GM18868 (cell line): ENCODE data around the gene WTAP.
"Not testable (repeated sequence)": the region's sequence is repeated elsewhere in the genome, so short reads cannot be mapped to it uniquely, and the experiment has no call there.

ENCODE experiments used
- ATAC-seq: cut with Tn5 transposase; IDR thresholded peaks from one replicate; pipeline ENCODE4 v1.9.1; 2021; ENCODE audit warnings: mild to moderate bottlenecking, moderate library complexity; ENCODE audit not compliant: unreplicated experiment

The WTAP gene

DNA sequence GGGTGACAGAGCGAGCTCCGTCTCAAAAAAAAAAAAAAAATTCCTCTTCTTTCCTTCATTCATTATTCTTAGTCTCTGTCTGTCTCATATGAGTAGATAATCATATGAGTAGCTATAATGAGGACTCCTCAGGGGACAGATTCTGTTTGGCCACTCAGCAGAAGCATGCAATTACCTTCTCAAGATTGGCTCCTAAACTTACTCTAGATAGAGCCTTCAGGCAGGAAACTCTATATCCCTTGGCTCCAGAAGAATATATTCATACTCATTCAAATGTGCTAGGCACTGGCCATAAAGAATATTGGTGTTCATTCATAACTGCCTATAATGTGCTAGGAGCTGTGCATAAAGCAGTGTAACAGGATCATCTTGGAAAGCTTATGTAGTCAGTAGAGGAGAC, 32.3 kb downstream of the WTAP start:
- no peak for ATAC-seq

DNA sequence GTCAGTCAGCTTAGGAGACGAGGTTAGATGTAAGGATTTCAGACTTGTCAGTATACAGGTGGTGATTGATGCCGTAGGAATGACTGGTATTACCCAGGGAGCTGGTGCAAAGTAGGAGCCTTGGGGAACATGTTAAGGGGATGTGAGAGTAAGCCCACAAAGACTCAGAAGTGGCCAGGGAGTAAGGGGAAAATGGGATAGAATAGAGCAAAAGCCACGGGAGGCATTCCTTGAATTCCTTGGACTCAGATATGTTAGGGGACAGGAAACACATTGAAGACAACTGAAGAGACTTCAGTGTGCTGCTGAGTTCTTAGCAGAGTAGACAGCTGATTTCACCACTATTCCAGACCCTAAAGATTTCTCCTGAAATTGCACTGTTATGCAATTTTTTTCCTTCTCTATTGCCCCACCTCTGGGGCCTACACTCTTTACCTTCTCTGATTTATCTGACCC, 33.3 kb downstream of the WTAP start:
- no peak for ATAC-seq

DNA sequence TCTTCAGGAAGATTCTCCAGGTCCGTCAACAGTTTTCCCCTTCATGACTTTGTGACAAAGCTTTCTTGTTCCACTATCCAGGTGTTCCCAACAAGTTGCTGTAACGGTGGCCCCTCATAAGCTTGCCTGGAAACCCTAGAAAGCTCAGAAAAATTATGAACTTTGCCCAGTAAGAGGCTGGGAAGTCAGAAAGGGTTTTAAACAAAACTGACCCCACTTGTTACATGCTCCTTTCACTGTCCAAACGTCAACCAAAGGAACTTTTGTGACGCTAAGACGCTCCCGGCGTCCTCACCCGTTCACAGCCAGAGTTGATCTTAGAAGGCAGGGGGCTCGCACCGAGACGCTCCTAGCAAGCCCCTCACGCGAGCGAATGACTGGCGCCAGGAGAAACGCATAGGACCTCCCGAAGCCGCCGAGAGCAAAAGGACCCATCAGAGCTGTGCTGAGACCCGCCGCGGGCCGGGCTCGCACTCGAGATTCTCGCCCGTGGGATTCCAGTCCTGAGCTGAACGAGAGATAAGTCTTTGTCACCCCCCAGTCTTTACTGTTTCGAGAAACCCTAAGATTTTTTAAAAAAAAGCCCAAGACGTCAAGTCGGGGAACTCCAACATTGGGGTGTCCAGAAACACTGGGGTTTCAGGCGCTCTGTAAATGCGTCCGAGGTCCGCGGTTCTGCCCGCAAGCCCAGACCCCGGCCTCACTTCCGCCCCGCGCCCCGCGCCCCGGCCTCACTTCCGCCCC, 34.0 kb downstream of the WTAP start:
- ATAC-seq: peak; percentile 2

DNA sequence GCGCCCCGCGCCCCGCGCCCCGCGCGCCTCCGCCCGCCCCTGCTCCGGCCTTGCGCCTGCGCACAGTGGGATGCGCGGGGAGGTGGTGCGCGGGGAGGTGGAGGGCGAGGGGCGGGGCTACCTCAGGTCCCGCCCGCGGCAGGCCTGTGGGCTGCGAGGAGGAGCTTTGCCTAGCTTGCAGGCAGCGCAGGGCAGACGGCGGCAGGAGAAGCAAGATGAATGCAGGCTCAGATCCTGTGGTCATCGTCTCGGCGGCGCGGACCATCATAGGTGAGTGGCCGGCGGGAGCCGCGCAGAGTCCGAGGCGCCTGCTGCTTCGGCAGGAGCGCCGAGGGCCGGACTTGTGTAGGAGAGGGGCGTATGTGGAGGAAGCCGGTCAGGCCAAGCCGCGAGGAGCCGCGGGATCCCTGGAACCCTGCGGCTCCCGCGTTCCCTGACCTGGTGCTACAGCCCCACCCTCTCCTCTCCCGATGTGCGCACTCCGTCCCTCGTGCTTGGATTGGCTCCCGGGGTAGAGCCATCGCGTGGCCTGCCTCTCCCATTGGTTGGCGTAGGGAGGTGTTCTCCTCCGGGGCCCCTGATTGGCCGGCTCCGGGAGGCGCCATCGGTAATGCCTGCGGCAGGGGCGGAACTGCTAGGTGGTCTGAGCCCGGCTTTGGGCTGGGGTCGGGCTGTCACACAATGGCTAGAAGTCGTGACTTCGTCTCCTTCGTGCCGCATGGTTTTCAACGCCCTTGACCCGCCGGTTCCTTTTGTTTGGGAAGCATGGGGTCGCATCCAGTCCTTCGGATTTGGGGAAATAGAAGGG, 34.8 kb downstream of the WTAP start, which contains the start of gene ACAT2:
Gene ACAT2, plus strand, starts transcription at position 173 of the 808 bp plus-strand sequence. Its CDS starts 43 bp downstream, at position 216.
- ATAC-seq: peak; percentile 96

DNA sequence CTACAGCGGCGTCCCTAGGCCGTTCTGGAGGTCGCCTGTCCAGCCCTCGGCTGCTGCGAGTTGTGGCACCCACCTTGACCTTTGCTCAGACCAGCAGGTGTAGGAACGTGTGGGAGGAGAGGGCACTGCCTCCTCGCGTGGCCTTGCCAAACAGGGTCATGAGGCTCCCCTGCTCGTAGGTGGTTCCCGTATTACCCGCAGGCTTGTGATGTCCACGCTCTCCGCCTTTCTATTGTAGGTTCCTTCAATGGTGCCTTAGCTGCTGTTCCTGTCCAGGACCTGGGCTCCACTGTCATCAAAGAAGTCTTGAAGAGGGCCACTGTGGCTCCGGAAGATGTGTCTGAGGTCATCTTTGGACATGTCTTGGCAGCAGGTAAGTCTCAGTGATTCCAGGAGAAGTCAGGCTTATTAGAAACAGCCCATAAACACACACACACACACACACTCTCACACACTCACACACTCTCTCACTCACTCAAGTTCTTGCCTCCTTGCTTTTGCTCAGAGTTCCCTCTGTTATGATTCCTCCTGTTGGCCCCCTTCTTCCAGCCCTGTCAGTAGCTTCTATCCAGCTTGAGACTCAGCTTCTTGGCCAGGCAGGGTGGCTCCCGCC, 35.5 kb downstream of the WTAP start:
- no peak for ATAC-seq

DNA sequence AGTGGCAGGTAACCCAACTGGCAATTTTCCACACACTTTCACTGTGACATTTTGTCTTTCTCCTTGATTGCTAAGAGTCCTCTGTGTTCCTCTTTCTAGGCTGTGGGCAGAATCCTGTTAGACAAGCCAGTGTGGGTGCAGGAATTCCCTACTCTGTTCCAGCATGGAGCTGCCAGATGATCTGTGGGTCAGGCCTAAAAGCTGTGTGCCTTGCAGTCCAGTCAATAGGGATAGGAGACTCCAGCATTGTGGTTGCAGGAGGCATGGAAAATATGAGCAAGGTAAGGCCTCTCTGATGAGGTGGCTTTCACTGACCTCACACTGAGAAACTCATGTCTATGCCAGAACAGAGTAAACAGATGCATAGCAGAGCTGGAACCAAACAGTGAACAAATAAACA, 39.6 kb downstream of the WTAP start:
- ATAC-seq: no peak

DNA sequence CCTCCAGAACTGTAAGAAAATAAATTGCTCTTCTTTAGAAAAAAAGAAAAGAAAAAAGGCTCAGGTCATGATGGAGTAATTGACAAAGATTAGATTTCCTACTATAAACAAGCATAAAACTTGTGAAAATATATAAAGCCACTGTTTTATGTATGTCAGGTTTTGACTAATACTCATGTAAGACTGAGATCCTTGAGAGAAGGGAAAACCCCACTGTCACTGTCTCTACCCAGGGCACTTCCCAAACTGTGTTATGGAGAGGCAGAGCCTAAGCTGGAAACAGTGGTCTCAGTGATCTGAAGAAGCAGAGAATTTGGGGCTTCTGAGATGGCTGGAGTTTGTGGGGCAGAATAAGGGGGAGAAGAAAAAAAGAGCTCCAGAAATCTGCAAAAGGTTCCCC, 42.2 kb downstream of the WTAP start:
- ATAC-seq: no peak

DNA sequence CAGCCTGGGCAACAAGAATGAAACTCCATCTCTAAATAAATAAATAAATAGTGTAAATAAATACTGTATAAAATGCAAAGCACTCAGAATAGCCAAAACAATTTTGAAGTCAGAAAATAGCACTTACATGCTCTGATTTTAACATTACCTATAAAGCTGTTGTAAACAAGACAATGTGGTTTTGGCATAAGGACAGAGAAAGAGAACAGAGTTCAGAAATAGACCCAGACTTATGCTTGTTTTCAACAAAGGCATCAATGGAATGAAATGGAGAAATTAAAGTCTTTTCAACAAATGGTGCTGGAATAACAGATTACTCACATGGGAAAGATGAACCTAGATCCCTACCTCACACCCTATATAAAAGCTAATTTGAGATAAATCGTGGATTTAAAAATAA, 44.9 kb downstream of the WTAP start:
- ATAC-seq: no peak

DNA sequence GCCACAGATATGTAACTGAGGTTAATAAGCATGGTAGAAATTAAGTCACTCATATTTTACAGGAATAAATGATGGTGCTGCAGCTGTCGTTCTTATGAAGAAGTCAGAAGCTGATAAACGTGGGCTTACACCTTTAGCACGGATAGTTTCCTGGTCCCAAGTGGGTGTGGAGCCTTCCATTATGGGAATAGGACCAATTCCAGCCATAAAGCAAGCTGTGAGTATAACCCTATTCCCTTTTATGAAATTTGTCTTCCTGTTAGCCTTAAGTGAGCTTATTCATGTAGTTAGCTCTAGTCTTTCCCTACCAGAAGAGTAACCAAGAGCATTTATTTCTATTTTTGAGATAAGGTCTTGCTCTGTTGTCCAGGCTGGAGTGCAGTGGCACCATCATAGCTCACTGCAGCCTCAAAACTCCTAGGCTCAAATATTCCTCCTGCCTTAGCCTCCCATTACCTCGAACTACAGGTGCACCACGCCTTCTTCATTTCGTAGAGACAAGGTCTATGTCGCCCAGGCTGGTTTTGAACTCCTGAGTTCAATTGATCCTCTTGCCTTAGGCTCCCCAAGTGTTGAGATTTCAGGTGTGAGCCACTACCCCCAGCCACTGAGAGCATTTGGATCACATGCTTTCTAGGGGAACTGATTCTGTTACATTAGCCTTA, 50.1 kb downstream of the WTAP start:
- ATAC-seq: no peak

DNA sequence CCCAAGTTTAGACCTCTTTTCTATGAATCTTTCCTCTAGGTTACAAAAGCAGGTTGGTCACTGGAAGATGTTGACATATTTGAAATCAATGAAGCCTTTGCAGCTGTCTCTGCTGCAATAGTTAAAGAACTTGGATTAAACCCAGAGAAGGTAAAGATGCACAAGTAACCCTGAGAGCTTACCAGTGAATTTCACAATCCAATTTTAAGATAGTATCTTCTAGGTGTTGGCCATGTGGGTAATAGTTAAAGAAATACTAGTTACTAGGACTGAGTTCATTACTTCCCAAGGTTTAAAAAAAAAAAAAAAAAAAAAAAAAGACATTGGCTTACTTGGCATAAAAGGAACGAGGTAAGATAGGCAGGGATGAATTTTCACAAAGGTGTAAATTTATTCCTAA, 50.8 kb downstream of the WTAP start:
- no peak for ATAC-seq

DNA sequence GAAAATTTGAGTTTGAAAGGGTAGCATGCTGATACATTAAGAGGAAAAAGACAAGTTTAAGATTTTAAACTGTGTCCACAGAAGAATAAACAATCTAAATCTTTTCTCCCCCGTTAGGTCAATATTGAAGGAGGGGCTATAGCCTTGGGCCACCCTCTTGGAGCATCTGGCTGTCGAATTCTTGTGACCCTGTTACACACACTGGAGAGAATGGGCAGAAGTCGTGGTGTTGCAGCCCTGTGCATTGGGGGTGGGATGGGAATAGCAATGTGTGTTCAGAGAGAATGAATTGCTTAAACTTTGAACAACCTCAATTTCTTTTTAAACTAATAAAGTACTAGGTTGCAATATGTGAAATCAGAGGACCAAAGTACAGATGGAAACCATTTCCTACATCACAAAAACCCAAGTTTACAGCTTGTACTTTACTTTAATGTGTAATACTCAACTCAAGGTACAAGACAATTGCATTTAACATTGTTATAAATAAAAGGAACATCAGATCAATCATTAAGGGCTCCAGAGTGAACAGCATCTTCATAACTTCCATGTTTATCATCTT, 51.3 kb downstream of the WTAP start:
- ATAC-seq: no peak

DNA sequence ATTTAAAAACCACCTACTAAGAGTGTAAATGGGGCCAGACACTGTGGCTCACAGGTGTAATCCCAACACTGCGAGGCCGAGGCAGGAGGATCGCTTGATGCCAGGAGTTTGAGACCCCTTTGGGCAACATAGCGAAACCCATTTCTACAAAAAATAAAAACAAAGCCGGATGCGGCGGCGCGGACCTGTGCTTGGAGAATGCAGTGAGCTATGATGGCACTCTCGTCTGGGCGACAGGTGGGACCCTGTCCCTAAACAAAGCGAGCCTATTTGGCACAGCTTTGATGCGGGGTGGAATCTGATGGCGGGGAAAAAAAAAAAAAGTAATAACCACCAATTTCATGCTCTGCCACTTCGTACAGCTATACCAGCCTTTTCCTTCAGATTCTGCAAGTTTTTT, 61.0 kb downstream of the WTAP start:
- no peak for ATAC-seq

DNA sequence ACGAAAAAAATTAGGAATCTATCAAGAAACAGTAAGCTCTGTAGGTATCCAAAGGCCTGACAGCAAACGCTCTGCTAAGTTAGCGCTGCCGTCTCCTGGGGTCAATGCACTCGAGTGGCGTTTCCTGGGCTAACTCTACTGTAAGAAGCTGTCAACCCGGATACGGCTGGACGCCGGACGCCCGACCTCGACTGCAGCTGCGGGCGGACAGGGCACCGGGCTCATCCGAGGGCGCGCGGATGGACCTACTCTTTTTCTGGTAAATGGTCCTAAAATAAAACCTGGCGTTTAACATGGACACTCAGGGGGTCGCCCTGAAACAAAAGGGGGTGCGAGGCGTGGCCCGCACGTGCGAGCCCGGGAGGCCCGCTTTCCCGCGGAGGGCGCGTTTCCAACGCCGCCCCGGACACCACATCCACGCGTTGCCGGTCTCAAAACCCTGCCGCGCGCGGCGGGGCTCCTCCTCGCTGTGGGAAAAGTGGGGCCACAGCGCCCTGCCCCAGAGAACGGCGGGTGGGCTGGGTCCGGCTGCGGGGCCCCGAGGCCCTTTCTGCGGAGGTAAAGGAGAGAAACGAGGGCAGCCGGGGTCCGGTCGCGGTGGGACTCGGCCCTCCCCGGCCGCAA, 61.6 kb downstream of the WTAP start:
- ATAC-seq: no peak

DNA sequence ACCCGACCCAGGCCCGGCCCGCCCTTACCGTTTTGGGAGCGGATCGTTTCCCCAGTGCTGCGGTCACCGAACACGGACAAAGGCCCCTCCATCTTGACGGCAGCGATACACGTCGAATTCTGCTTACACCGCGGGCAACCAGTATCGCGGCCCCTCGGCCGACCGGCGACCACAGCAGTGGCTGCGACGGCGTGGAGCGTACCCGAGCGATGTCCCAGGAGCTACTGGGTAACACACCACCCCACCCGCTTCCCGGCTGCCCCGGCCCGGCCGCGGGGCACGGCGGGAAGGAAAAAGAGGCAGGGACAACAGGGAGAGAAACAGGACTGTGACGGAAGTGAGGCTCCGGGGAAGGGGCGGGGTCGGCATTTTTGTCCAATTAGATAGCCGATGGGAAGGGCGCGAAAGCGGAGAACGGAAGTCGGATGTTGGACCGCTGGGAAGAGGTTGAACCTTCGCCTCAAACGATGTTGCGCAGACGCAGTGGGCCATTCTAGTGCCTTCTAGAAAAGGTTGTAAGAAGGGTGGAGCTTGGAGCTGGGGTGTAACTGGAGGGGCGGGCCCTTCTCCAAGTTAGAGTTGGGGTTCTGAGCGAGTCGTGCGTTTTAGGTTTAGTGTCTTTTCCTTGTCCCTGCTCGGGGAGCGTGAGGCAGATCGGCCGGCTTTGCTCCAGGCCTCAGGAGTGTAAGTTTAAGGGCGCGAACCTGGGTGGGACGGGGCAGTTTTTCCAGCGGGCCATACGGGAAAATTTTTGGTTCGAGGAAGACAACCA, 62.3 kb downstream of the WTAP start, which contains the start of gene TCP1:
Gene TCP1, minus strand, starts transcription at position 226 of the 772 bp plus-strand sequence. Its CDS starts 134 bp downstream, at position 92.
- ATAC-seq: peak; percentile 74

DNA sequence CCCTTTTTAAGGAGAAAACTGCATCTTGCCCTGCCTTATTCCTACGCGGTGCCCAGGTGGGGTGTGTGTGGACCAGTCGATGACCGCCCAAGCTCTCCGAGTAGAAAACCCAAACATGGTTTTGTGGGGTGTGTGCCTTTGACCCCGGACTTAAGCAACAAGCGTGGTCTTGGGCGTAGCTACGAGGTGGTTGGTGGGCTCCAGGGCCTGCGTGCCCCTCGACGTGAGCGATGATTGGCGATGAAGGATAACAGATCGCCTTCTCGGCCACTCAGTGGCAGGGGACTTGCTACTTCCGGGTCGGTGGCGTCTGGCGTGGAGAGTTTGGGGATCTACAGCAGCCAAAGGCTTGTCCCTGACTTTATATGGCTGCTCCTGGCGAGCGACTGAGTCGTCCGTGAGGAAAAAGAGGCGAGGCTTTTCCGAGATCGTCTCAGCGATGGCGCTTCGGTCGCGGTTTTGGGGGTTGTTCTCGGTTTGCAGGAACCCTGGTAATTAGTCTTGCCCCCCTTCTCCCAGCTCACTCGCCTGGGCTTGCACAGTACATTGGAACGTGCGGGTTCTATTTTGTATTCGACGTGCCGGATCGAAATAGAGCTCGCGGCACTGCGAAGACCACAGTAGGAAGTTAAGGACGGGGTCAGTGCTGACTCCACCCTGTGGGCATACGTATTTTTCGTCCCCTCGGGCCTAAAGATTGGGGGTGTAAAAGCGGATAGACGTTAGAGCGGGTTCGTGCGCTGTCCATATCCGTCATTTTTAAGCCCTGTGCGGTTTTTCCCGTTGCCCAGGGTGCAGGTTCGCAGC, 63.0 kb downstream of the WTAP start, which contains the start of gene MRPL18:
Gene MRPL18, plus strand, starts transcription at position 319 of the 807 bp plus-strand sequence. Its CDS starts 121 bp downstream, at position 440.
- peak; percentile 85 for ATAC-seq

DNA sequence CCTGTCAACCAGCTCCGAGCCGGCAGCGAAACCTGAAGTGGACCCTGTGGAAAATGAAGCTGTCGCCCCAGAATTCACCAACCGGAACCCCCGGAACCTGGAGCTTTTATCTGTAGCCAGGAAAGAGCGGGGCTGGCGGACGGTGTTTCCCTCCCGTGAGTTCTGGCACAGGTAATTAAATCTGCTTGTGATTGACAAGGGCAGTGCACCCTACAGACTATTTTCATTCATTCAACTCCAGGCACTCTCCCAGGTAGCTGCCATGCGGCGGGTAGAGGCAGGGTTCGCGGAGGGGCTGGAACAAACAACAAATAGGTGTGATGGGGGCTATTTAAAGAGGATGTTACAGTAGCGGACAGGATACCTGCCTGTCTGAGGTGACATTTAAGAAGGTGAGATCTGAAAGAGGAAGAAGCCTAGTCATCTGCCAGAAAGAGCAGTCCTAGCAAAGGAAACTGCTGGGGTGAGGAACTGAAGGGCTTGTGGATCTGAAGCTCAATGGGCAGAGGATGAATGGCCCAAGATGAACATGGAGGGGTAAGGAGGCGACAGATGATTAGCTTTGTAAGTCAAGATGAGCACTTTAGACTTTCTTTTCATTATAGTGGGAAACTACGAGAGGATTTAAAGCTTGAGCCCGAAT, 63.8 kb downstream of the WTAP start:
- no peak for ATAC-seq

DNA sequence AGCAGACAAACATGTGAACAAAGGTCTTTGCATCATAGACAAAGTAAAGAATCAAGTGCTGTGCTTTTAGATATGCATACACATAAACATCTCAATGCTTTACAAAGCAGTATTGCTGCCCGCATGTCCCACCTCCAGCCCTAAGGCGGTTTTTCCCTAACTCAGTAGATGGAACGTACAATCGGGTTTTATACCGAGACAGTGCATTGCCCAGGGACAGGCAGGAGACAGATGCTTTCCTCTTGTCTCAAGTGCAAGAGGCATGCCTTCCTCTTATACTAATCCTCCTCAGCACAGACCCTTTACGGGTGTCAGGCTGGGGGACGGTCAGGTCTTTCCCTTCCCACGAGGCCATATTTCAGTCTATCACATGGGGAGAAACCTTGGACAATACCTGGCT, 67.7 kb downstream of the WTAP start:
- not testable (repeated sequence) for ATAC-seq

DNA sequence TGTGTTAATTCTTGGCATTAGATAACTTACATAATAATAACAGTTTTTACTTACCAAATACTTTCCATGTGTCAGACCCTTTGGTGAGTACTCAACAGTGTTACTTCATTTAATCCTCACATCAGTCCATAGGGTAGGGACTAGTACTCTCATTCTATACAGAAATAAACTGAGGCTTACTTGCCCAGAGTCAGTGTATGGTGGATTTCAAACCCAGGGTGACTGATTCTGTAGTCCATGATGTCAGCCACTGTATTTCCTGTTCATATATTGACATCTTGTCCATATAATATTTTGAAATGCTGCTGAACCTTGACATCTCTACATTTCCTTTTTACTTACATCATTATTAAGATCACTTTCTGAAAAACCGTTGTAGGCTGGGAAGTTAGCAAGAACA, 70.2 kb downstream of the WTAP start:
- ATAC-seq: no peak
